Activated T-cell treated with anti-CD3 and anti-CD28 coated beads, Interleukin-2, amount 50 U/mL, for 4 hours (primary cell): ENCODE data around the gene GNAI2. TPM values are rescaled to one million over a fixed set of nuclear protein-coding genes. Genes with fewer than 3 reads are reported as not detected.

Source experiments
- ATAC-seq, 2 donors: fragments of 200-7000 bp; cut with Tn5 transposase; one replicate each; pipeline ENCODE4 v1.10.0; 2021
- DNase-seq: peaks from one replicate; pipeline ENCODE4 v3.0.0-alpha.2; 2020
- H3K27me3 Mint-ChIP-seq: one replicate; pipeline ENCODE4 v1.8.0; 2021; ENCODE audit warnings: low read depth, mixed read lengths
- H3K36me3 Mint-ChIP-seq: one replicate; pipeline ENCODE4 v1.8.0; 2022; ENCODE audit warnings: mixed read lengths; ENCODE audit not compliant: insufficient read depth
- H3K4me1 Mint-ChIP-seq: one replicate; pipeline ENCODE4 v1.8.0; 2021; ENCODE audit warnings: low read depth, mixed read lengths
- H3K4me3 Mint-ChIP-seq: one replicate; pipeline ENCODE4 v1.8.0; 2021; ENCODE audit warnings: mild to moderate bottlenecking, moderate library complexity, mixed read lengths
- H3K9me3 Mint-ChIP-seq: one replicate; pipeline ENCODE4 v1.8.0; 2021; ENCODE audit warnings: mixed read lengths
- total RNA-seq, 3 donors: library from RNA; stranded (reverse); gene quantifications; one replicate each; pipeline ENCODE4 v1.2.1, GENCODE V29; 2021

GNAI2 gene
- total RNA-seq, 3 donors from 2014 or later, result 160 to 175 (median 172) TPM

DNA sequence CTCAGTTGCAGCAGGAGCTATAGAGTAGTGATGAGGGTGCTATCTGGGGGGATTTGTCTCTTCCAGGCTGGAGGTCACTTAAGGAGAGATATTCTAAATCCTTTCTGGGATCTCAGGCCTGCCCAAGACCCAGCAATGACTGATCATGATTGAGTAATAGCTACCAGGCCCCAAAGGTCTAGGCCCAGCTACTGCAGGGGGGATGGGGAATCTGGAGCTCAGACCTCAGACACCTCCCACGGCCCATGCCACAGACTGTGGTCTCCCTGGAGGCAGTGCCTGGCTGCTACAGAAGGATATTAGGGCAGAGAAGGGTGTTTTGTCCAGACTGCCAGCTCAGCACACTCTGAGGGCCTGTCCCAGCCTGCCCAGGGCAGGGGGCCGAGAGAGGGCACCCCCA lies 24.1 kb upstream of the GNAI2 start:
- H3K9me3 Mint-ChIP-seq, result no peaks in the 10 kb centered on the region
- H3K27me3 Mint-ChIP-seq, result peaks cover 2% of the 10 kb centered on the region
- peak; percentile 63 to 82 for ATAC-seq
- no peak overlapping the region for H3K4me3 Mint-ChIP-seq
- no peaks in the 10 kb centered on the region for H3K36me3 Mint-ChIP-seq
- DNase-seq, result no peak
- no peaks in the 10 kb centered on the region for H3K4me1 Mint-ChIP-seq

DNA sequence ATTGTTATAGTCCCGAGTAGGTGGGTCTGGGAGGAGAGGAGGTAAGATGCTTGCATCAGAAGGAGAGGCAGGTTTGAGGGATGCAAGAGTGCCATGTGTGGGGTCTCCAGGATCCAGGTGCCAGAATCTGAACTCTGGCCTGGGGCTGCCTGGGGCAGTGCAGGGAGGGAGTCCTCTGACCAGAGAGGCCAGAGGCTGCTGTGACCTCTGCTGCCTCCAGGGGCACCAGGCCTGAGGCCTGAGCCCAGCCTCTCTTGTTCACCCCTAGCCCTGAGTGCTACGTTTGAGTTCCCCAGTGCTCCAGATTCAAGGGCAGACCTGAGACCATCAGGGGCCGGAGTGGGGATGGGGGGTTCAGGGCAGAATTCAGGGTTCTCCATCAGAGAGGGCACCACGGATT lies 23.5 kb upstream of the GNAI2 start:
- ATAC-seq, result no peak
- H3K36me3 Mint-ChIP-seq, result no peaks in the 10 kb centered on the region
- no peak overlapping the region for H3K4me3 Mint-ChIP-seq
- DNase-seq, result no peak
- no peaks in the 10 kb centered on the region for H3K4me1 Mint-ChIP-seq
- H3K9me3 Mint-ChIP-seq, result no peaks in the 10 kb centered on the region
- no peaks in the 10 kb centered on the region for H3K27me3 Mint-ChIP-seq

DNA sequence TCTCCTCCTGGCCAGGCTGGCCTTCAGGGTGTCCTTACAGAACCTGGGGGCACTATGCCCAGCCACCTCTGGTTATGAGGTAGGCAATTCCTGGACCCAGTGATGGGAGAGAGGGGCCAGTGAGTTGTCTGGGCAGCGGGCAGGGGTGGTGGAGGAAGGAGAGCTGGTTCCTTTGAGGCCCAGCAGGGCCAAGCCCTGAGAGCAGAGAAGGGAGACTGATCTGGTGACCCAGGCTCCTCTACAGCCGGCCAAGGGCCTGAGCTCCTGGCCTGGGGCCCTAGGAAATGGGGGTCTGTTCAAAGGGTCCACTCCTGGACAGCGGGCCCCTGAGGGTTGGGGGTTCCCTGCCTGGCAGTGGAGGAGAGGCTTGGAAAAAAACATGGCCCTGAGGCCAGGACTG lies 23.0 kb upstream of the GNAI2 start:
- ATAC-seq (no peak), DNase-seq (no peak)
- H3K4me3 Mint-ChIP-seq, result no peak overlapping the region
- no peaks in the 10 kb centered on the region for H3K9me3 Mint-ChIP-seq
- H3K4me1 Mint-ChIP-seq, result no peaks in the 10 kb centered on the region
- no peaks in the 10 kb centered on the region for H3K27me3 Mint-ChIP-seq
- no peaks in the 10 kb centered on the region for H3K36me3 Mint-ChIP-seq

DNA sequence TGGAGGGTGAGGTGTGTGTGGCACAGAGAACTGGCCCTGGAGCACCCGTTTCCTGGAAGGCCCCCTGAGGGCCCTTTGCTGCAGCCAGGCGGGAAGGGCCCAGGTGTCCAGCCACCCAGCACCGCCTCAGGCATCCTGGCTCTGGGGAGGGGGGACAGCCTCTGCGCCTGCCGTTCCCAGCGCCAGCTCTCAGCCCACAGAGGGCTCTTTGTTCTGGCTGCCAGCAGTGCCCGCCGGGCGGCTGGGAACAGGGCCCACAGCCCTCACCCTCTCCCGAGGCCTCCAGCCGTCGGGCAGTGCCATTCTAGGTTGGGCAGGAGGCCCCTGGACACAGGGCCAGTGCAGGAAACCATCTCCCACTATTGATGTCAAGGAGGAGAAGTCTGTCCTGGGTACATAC lies 22.6 kb upstream of the GNAI2 start:
- Mint-ChIP-seq H3K27me3 (no peaks in the 10 kb centered on the region), H3K4me3 (no peak overlapping the region), H3K4me1 (no peaks in the 10 kb centered on the region), H3K9me3 (no peaks in the 10 kb centered on the region), H3K36me3 (no peaks in the 10 kb centered on the region)
- ATAC-seq (no peak), DNase-seq (no peak)

DNA sequence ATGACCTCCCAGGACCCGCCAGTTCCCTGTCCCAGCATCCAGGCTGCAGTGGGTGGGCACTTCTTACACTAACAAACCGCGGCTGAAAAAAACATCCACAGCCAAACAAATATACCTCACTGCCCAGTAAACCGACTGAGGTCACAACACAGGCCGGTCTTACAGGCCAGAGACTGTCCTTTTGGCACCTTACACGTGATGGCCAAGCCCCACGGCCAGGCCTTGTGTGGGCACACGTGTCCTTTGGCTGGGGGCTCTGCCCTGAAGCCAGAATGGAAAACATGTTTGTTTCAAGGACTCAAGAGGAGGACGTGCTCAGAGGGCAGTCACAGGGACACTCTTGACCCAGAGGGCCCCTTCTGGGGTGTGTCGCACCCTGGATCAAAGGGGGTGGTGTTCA lies 21.2 kb upstream of the GNAI2 start:
- Mint-ChIP-seq H3K4me3 (no peak overlapping the region), H3K9me3 (no peaks in the 10 kb centered on the region), H3K36me3 (no peaks in the 10 kb centered on the region), H3K27me3 (no peaks in the 10 kb centered on the region), H3K4me1 (no peaks in the 10 kb centered on the region)
- DNase-seq (no peak), ATAC-seq (no peak)

DNA sequence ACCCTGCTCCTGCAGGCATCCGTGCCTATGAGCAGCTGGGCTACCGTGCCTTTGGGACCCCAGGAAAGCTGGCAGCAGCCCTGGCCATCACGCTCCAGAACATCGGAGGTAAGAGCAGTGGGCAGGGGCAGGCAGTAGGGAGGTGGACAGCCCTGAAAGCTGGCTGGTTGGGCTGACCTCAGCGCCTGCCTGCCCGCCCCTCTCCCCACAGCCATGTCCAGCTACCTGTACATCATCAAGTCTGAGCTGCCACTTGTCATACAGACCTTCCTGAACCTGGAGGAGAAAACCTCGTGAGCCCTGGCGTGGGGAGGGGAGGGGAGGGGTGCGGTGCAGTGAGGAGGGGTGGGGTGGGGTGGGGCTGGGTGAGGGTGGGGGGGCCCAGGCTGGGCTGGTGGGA lies 20.5 kb upstream of the GNAI2 start:
- no peak overlapping the region for H3K4me3 Mint-ChIP-seq
- no peak for ATAC-seq
- no peaks in the 10 kb centered on the region for H3K36me3 Mint-ChIP-seq
- no peaks in the 10 kb centered on the region for H3K9me3 Mint-ChIP-seq
- DNase-seq, result no peak
- no peaks in the 10 kb centered on the region for H3K4me1 Mint-ChIP-seq
- H3K27me3 Mint-ChIP-seq, result no peaks in the 10 kb centered on the region

DNA sequence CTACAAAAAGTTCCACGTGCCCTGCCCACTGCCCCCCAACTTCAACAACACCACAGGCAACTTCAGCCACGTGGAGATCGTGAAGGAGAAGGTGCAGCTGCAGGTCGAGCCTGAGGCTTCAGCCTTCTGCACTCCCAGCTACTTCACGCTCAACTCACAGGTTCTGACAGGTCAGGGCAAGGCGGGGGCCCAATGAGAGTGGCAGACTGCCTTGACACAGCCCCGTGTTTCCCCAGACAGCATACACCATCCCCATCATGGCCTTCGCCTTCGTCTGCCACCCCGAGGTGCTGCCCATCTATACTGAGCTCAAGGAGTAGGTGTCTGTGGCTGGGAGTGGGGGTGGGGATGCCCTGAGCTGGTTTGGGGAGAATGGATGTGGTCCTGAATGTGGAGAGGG lies 18.3 kb upstream of the GNAI2 start:
- no peaks in the 10 kb centered on the region for H3K36me3 Mint-ChIP-seq
- no peak for DNase-seq
- no peak overlapping the region for H3K4me3 Mint-ChIP-seq
- no peaks in the 10 kb centered on the region for H3K9me3 Mint-ChIP-seq
- no peak for ATAC-seq
- H3K4me1 Mint-ChIP-seq, result no peaks in the 10 kb centered on the region
- H3K27me3 Mint-ChIP-seq, result no peaks in the 10 kb centered on the region

DNA sequence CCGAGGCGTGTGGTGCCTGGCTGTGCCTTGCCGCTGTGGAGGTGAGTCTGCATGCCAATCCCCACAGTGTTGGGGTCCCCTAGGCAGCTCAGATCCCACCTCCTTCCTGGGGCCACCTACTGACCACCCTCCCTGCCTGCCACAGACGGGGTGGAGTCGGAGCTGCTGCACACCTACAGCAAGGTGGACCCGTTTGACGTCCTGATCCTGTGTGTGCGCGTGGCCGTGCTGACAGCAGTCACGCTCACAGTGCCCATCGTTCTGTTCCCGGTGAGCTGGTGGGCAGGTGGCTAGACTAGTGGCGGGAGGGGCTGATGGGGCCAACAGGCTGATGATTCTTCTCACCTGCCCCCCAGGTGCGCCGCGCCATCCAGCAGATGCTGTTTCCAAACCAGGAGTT lies 17.6 kb upstream of the GNAI2 start:
- DNase-seq (no peak), ATAC-seq (no peak)
- H3K36me3 Mint-ChIP-seq, result no peaks in the 10 kb centered on the region
- H3K9me3 Mint-ChIP-seq, result no peaks in the 10 kb centered on the region
- no peak overlapping the region for H3K4me3 Mint-ChIP-seq
- H3K4me1 Mint-ChIP-seq, result no peaks in the 10 kb centered on the region
- H3K27me3 Mint-ChIP-seq, result no peaks in the 10 kb centered on the region

DNA sequence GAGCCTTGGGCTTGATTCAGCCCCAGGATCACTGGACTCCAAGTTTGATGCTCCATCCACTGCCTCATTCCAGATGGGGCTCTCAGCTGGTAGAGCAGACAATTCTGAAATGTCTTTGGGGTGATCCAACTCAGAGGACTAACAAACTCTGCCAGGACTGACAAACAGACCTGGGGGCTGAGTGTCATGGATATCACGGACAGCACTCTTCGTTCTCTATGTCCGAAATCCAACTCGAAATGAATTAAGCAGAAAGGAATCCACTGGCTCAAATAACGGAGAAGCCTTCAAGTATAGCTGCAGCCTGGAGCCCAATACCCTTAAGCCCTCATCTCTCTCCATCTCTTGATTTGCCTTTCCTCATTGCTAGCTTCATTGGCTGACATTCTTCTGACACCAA lies 16.7 kb upstream of the GNAI2 start:
- Mint-ChIP-seq H3K27me3 (no peaks in the 10 kb centered on the region), H3K9me3 (no peaks in the 10 kb centered on the region), H3K36me3 (no peaks in the 10 kb centered on the region), H3K4me1 (no peaks in the 10 kb centered on the region), H3K4me3 (no peak overlapping the region)
- ATAC-seq (no peak), DNase-seq (no peak)

DNA sequence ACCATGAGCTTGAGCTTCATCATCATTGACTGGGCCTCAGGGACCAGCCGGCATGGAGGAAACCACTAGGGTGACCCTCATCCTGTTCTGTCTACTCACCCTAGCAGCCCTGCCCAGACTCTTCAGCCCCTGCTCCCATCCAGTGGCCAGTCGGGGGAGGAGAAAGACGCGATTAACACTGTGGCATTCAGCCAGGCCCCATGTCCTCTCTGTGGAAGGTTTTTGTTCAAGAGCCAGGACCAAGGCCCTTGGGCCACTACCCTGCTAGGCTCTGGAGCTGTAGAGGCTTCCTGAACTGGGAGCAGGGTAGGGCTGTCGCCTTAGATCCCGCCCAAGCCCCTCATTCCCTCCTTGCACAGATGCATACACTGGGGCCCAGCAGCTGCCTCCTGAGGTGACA lies 15.9 kb upstream of the GNAI2 start:
- no peaks in the 10 kb centered on the region for H3K9me3 Mint-ChIP-seq
- H3K4me3 Mint-ChIP-seq, result no peak overlapping the region
- no peaks in the 10 kb centered on the region for H3K36me3 Mint-ChIP-seq
- H3K27me3 Mint-ChIP-seq, result peaks cover 4% of the 10 kb centered on the region
- H3K4me1 Mint-ChIP-seq, result no peaks in the 10 kb centered on the region
- DNase-seq (no peak), ATAC-seq (no peak)

DNA sequence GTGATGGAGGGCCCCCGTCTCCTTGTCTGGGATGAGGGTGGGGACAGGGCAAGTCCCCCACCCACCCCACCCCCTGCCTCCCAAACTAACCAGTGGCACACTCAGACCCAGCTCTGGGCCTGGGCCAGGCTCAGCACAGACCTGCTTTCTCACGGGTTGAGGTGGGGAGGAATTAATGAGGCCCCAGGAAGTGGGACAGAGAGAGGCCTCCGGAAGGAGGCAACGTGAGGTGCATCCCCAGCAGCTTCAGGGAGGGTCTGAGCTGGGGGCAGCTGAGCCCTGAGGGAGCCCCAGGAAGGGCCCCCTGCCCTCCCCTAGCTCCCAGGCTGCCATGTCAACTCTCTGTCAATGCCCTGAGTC lies 15.0 kb upstream of the GNAI2 start:
- Mint-ChIP-seq H3K9me3 (no peaks in the 10 kb centered on the region), H3K27me3 (peaks cover 4% of the 10 kb centered on the region), H3K36me3 (no peaks in the 10 kb centered on the region), H3K4me3 (no peak overlapping the region), H3K4me1 (peaks cover 2% of the 10 kb centered on the region)
- DNase-seq, result no peak
- peak in 1 of 2 donors; percentile 28 for ATAC-seq

DNA sequence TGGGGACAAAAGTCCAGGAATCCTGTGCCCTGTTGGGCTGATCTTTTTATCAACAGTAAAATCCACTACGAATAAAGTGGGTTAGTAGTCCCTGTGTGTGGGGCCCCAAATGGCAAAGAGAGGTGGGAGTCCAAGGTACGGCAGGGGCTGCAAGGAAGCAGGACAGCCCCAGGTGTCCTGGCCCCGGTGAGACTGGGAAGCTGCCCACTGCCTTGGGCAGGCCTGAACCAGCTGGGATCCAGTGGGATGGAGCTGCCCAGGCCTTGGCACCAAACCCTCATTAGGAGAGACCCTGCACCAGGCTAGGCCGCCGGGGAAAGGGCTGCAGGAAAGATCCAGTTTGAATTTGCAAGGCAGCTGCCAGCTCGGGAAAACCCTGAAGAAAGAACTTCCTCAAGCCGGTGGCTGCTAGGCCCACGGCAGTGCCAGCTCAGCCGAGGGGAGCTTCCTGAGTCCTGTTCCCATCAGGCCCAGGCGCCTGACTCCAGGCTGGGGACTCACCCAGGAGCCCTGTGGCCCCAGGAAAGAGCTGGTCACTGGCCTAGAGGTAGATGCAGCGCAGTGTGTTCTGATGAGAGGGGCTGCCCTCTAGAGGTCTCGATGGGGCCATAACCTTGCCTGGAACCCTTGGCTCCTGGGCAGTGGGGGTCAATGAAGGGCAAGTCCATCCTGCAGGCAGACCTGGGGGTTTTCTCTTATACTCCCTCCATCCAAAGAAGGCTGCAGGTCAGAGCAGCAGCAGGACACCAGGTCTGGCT lies 14.4 kb upstream of the GNAI2 start:
- DNase-seq (no peak), ATAC-seq (no peak)
- Mint-ChIP-seq H3K4me3 (no peak overlapping the region), H3K36me3 (no peaks in the 10 kb centered on the region), H3K9me3 (no peaks in the 10 kb centered on the region), H3K27me3 (peaks cover 4% of the 10 kb centered on the region), H3K4me1 (peaks cover 6% of the 10 kb centered on the region)

DNA sequence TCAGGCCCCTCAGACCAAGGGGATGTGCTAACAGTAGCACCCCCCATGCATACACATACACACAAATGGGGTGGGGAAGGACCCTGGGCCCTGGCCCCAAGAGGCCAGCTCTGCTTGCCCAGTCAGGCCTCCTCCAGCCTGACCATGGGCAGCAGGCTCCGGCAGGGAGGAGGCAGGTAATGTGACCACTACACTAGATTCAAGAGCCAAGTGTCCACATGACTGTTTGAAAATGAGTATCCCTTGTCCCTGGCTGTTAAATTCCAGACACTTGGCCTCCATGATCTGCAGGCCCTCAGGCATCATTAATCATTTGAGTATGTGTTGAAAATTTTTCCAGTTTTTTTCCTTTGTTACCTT lies 13.9 kb upstream of the GNAI2 start:
- no peak for DNase-seq
- H3K4me1 Mint-ChIP-seq, result peaks cover 10% of the 10 kb centered on the region
- no peak overlapping the region for H3K4me3 Mint-ChIP-seq
- H3K9me3 Mint-ChIP-seq, result no peaks in the 10 kb centered on the region
- peaks cover 4% of the 10 kb centered on the region for H3K27me3 Mint-ChIP-seq
- no peak for ATAC-seq
- no peaks in the 10 kb centered on the region for H3K36me3 Mint-ChIP-seq

DNA sequence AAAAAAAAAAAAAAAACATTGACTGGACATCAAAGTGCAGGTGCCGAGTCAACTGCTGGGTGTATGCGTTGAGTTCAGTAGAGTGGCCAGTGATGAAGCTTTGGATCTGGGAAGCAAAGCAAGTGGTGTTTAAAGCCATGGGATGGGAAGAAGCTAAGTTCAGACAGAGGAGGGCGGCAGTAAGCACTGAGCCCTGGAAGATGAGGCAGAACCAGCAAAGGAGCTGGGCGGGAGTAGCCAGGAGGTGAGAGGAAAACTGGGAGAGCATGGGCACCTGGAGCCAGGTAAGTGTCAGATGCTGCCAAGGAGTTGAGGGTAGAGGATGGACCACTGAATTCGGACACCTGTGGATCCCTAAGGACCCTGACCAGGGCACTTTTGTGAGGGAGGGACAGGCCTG lies 11.4 kb upstream of the GNAI2 start:
- no peak overlapping the region for H3K4me3 Mint-ChIP-seq
- H3K9me3 Mint-ChIP-seq, result no peaks in the 10 kb centered on the region
- peaks cover 21% of the 10 kb centered on the region for H3K4me1 Mint-ChIP-seq
- H3K36me3 Mint-ChIP-seq, result no peaks in the 10 kb centered on the region
- DNase-seq (no peak), ATAC-seq (no peak)
- H3K27me3 Mint-ChIP-seq, result peaks cover 4% of the 10 kb centered on the region

DNA sequence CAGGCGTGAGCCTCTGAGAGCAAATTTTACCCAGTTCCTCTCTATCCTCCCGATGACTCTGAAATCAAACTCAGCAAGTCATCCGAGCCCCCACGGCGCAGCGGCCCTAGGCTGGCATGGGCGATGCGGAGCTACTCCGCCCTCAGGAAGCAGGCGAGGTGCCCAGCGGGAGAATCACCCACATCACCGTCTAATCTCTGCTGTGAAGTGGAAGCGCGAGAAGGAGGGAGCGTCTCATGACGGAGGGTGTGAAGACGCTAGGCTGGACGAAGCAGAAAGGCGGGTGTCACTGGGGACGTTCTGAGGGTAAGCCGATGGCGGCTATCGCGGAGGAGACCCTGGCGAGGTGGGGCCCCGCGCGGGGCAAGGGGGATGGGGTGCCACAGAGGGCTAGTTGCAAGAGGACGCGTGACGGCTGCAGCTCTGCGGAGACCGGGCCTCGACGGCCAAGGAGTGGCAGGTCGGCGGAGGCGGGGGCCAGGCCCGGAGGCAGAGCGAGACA lies 9.1 kb upstream of the GNAI2 start:
- peaks cover 21% of the 10 kb centered on the region for H3K4me1 Mint-ChIP-seq
- peaks cover 4% of the 10 kb centered on the region for H3K27me3 Mint-ChIP-seq
- H3K36me3 Mint-ChIP-seq, result no peaks in the 10 kb centered on the region
- H3K9me3 Mint-ChIP-seq, result no peaks in the 10 kb centered on the region
- peak overlapping the region; percentile 91 for H3K4me3 Mint-ChIP-seq
- peak; percentile 21 for DNase-seq
- ATAC-seq, result peak; percentile 27 to 32
